Skeletal muscle tissue (tissue), 4 donors: ENCODE results near the gene TAF9B. TPM values are rescaled to one million over a fixed set of nuclear protein-coding genes. Genes with fewer than 3 reads are reported as not detected.

Experiments used
- H3K27ac ChIP-seq: one replicate; pipeline ENCODE4 v1.7.0; 2013; ENCODE audit warnings: mild to moderate bottlenecking, low read depth, low read length, inconsistent platforms
- H3K27me3 ChIP-seq, 3 donors: one replicate each; pipeline ENCODE4 v1.7.0; 2013; ENCODE audit warnings: low read length in 3 of 3; ENCODE audit not compliant: control insufficient read depth in 3 of 3, insufficient read depth in 3 of 3
- H3K36me3 ChIP-seq, 3 donors: one replicate each; pipeline ENCODE4 v1.7.0; 2013; ENCODE audit warnings: low read length in 3 of 3; ENCODE audit not compliant: control insufficient read depth in 3 of 3, insufficient read depth in 3 of 3
- H3K4me1 ChIP-seq, 3 donors: one replicate each; pipeline ENCODE4 v1.7.0; 2013; ENCODE audit warnings: low read length in 3 of 3, mild to moderate bottlenecking in 3 of 3; ENCODE audit not compliant: control insufficient read depth in 3 of 3, insufficient read depth in 3 of 3
- H3K4me3 ChIP-seq, 3 donors: one replicate each; pipeline ENCODE4 v1.7.0; 2013; ENCODE audit warnings: low read length in 3 of 3
- H3K9ac ChIP-seq, 3 donors: one replicate each; pipeline ENCODE4 v1.7.0; 2013; ENCODE audit warnings: low read length in 3 of 3, mild to moderate bottlenecking in 3 of 3, moderate library complexity in 2 of 3, low read depth in 1 of 3
- H3K9me3 ChIP-seq, 3 donors: one replicate each; pipeline ENCODE4 v1.7.0; 2013; ENCODE audit warnings: low read length in 3 of 3; ENCODE audit not compliant: control insufficient read depth in 3 of 3
- total RNA-seq: library from RNA; depleted of rRNA; stranded (reverse); fragments of >200 nt; gene quantifications from one replicate; pipeline ENCODE4 v1.2.3, GENCODE V29; 2014
- donor health status: Osteomylitis.

The TAF9B gene
- total RNA-seq, 1 donor from 2014 or later: 16.7 TPM

- Histone ChIP-seq H3K27me3 (no peaks in the 10 kb centered on the region), H3K4me1 (peaks cover 0 to 9% (median 7%) of the 10 kb centered on the region in 3 donors), H3K4me3 (no peak overlapping the region), H3K9ac (no peak overlapping the region), H3K27ac (no peak overlapping the region), H3K9me3 (no peaks in the 10 kb centered on the region), H3K36me3 (peaks cover 29 to 53% (median 41%) of the 10 kb centered on the region in 3 donors)
These were observed 20.8 kb downstream of the TAF9B start for GRCh38 chrX:78118628-78119027.

- Histone ChIP-seq H3K9me3 (no peaks in the 10 kb centered on the region), H3K27me3 (no peaks in the 10 kb centered on the region), H3K4me3 (no peak overlapping the region), H3K4me1 (peaks cover 0 to 12% (median 7%) of the 10 kb centered on the region in 3 donors), H3K36me3 (peaks cover 25 to 48% (median 36%) of the 10 kb centered on the region in 3 donors), H3K27ac (no peak overlapping the region), H3K9ac (no peak overlapping the region)
These were observed 22.7 kb downstream of the TAF9B start for GRCh38 chrX:78116766-78117165.

GRCh38 chrX:78116365-78116764, 23.1 kb downstream of the TAF9B start:
- peaks cover 25 to 45% (median 39%) of the 10 kb centered on the region in 3 donors for H3K36me3 ChIP-seq

GRCh38 chrX:78111140-78111931, 28.1 kb downstream of the TAF9B start:
- Histone ChIP-seq H3K27ac (no peak overlapping the region), H3K4me1 (peaks cover 19 to 33% (median 32%) of the 10 kb centered on the region in 3 donors), H3K9ac (no peak overlapping the region), H3K36me3 (peaks cover 5 to 21% (median 16%) of the 10 kb centered on the region in 3 donors), H3K27me3 (no peaks in the 10 kb centered on the region), H3K4me3 (no peak overlapping the region), H3K9me3 (no peaks in the 10 kb centered on the region)

More at GRCh38 chrX:78116365-78116764, 23.1 kb downstream of the TAF9B start:
- Histone ChIP-seq H3K27me3 (no peaks in the 10 kb centered on the region), H3K27ac (no peak overlapping the region), H3K9ac (no peak overlapping the region), H3K4me3 (no peak overlapping the region), H3K9me3 (no peaks in the 10 kb centered on the region), H3K4me1 (peaks cover 0 to 14% (median 7%) of the 10 kb centered on the region in 3 donors)

- Histone ChIP-seq H3K4me1 (peaks cover 31 to 37% (median 35%) of the 10 kb centered on the region in 3 donors), H3K9ac (no peak overlapping the region), H3K9me3 (no peaks in the 10 kb centered on the region), H3K4me3 (no peak overlapping the region), H3K27me3 (no peaks in the 10 kb centered on the region), H3K36me3 (peaks cover 0 to 8% (median 6%) of the 10 kb centered on the region in 3 donors), H3K27ac (no peak overlapping the region)
These were observed 30.0 kb downstream of the TAF9B start for GRCh38 chrX:78109458-78109857.

- H3K4me1 ChIP-seq: peaks cover 31 to 35% (median 34%) of the 10 kb centered on the region in 3 donors
- H3K27ac ChIP-seq: peak overlapping the region; percentile 90
- peaks cover 0 to 3% (median 0%) of the 10 kb centered on the region in 3 donors for H3K36me3 ChIP-seq
- peak overlapping the region in 1 of 3 donors; percentile 35 for H3K9ac ChIP-seq
- H3K4me3 ChIP-seq: peak overlapping the region in 2 of 3 donors; percentile 38 to 86
- no peaks in the 10 kb centered on the region for H3K27me3 ChIP-seq
- H3K9me3 ChIP-seq: no peaks in the 10 kb centered on the region
These were observed 32.8 kb downstream of the TAF9B start for GRCh38 chrX:78106651-78106986.

GRCh38 chrX:78105944-78106650, 33.4 kb downstream of the TAF9B start:
- Histone ChIP-seq H3K9ac (peak overlapping the region in 1 of 3 donors; percentile 35), H3K36me3 (no peaks in the 10 kb centered on the region), H3K27me3 (no peaks in the 10 kb centered on the region), H3K9me3 (no peaks in the 10 kb centered on the region), H3K4me1 (peaks cover 29 to 35% (median 31%) of the 10 kb centered on the region in 3 donors), H3K4me3 (peak overlapping the region; percentile 86 to 95 (median 91)), H3K27ac (peak overlapping the region; percentile 90)

- Histone ChIP-seq H3K4me1 (peaks cover 28 to 33% (median 31%) of the 10 kb centered on the region in 3 donors), H3K9ac (peak overlapping the region; percentile 77 to 98 (median 95)), H3K27ac (peak overlapping the region; percentile 90), H3K36me3 (no peaks in the 10 kb centered on the region), H3K27me3 (peaks cover 0 to under 1% (median 0%) of the 10 kb centered on the region in 3 donors), H3K4me3 (peak overlapping the region; percentile 86 to 95 (median 91)), H3K9me3 (no peaks in the 10 kb centered on the region)
These were observed 34.8 kb downstream of the TAF9B start for GRCh38 chrX:78104447-78105176.

- Histone ChIP-seq H3K27me3 (peaks cover 0 to 4% (median 0%) of the 10 kb centered on the region in 3 donors), H3K9me3 (no peaks in the 10 kb centered on the region), H3K9ac (peak within 1 kb of the TSS; percentile 77 to 98 (median 95)), H3K4me3 (peak within 1 kb of the TSS; percentile 86 to 95 (median 91)), H3K4me1 (peaks cover 28 to 29% (median 28%) of the 10 kb centered on the region in 3 donors), H3K27ac (peak within 1 kb of the TSS; percentile 90), H3K36me3 (no peaks in the 10 kb centered on the region)
These were observed 35.6 kb downstream of the TAF9B start, which contains the start of gene PGK1 for GRCh38 chrX:78103623-78104446. Gene PGK1, plus strand, starts transcription at chrX:78104248. Its CDS starts 93 bp downstream, at chrX:78104341.
